Stimulated activated naive CD8-positive, alpha-beta T cell treated with anti-CD3 and anti-CD28 coated beads, Interleukin-15, Interleukin-2, amounts not matched to agents 100 ng/mL and 50 ng/mL, for 24 hours (primary cell): Measurements from ENCODE around the gene CLSTN1.
"Not testable (repeated sequence)": the region's sequence is repeated elsewhere in the genome, so short reads cannot be mapped to it uniquely, and the experiment has no call there.

Source experiments
- H3K27ac Mint-ChIP-seq: one replicate; pipeline ENCODE4 v1.8.0; 2021; ENCODE audit warnings: mild to moderate bottlenecking, mixed read lengths
- H3K27me3 Mint-ChIP-seq: one replicate; pipeline ENCODE4 v1.8.0; 2021; ENCODE audit warnings: mixed read lengths
- H3K36me3 Mint-ChIP-seq: one replicate; pipeline ENCODE4 v1.8.0; 2021; ENCODE audit warnings: low read depth, mixed read lengths
- H3K4me1 Mint-ChIP-seq: one replicate; pipeline ENCODE4 v1.8.0; 2021; ENCODE audit warnings: low read depth, mixed read lengths
- H3K4me3 Mint-ChIP-seq: one replicate; pipeline ENCODE4 v1.8.0; 2021; ENCODE audit warnings: mild to moderate bottlenecking, mixed read lengths
- H3K9me3 Mint-ChIP-seq: one replicate; pipeline ENCODE4 v1.8.0; 2021; ENCODE audit warnings: mixed read lengths

The CLSTN1 gene

GRCh38 chr1:9805006-9805508, 18.7 kb downstream of the CLSTN1 start:
- no peaks in the 10 kb centered on the region for H3K9me3 Mint-ChIP-seq
- H3K27me3 Mint-ChIP-seq: no peaks in the 10 kb centered on the region
- H3K4me3 Mint-ChIP-seq: no peak overlapping the region
- H3K36me3 Mint-ChIP-seq: peaks cover 4% of the 10 kb centered on the region
- H3K4me1 Mint-ChIP-seq: peaks cover 61% of the 10 kb centered on the region
- no peak overlapping the region for H3K27ac Mint-ChIP-seq

GRCh38 chr1:9803003-9803918, 20.5 kb downstream of the CLSTN1 start:
- peaks cover 64% of the 10 kb centered on the region for H3K4me1 Mint-ChIP-seq
- not testable (repeated sequence) for H3K36me3 Mint-ChIP-seq, H3K27me3 Mint-ChIP-seq, H3K9me3 Mint-ChIP-seq, H3K27ac Mint-ChIP-seq, H3K4me3 Mint-ChIP-seq

- Mint-ChIP-seq H3K4me3 (no peak overlapping the region), H3K4me1 (peaks cover 65% of the 10 kb centered on the region), H3K27ac (no peak overlapping the region)
These were observed 21.9 kb downstream of the CLSTN1 start for GRCh38 chr1:9801909-9802308.

DNA sequence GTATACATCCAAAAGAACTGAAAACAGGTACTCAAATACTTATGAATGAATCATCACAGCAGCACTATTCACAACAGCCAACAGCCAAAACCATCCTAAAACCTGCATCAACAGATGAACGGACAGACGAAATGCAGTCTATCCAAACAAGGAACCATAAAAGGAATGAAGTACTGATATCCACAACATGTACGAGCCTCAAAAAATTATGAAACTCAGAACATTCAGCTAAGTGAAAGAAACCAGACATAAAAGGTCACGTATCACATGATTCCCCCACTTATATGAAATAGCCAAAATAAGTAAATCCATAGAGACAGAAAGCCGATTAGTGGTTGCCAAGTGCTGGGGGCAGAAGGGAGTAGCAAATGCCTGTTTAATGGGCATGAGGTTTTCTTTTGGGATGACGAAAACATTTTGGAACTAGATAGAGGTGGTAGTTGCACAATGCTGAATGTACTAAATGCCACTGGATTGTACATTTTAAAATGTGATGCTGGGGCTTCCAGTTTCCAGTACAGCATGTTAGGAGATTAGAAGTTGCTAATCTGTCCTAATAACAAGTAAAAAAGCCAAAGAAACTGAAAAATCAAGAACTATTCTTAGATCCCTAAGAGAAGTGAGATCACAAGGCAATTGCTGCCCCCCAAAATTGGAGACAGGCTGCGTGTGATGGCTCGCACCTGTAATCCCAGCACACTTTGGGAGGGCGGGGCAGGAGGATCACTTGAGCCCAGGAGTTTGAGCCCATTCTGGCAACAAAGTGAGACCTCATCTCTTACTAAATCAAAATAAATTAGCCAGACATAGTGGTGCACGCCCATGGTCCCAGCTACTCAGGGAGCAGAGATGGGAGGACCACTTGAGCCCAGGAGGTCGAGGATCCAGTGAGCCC, 25.3 kb downstream of the CLSTN1 start:
- H3K27me3 Mint-ChIP-seq: no peaks in the 10 kb centered on the region

More at GRCh38 chr1:9801909-9802308, 21.9 kb downstream of the CLSTN1 start:
- H3K27me3 Mint-ChIP-seq: no peaks in the 10 kb centered on the region
- peaks cover 4% of the 10 kb centered on the region for H3K36me3 Mint-ChIP-seq
- no peaks in the 10 kb centered on the region for H3K9me3 Mint-ChIP-seq

GRCh38 chr1:9797049-9797448, 26.7 kb downstream of the CLSTN1 start:
- H3K36me3 Mint-ChIP-seq: peaks cover 4% of the 10 kb centered on the region
- no peaks in the 10 kb centered on the region for H3K9me3 Mint-ChIP-seq
- H3K27ac Mint-ChIP-seq: no peak overlapping the region
- H3K4me1 Mint-ChIP-seq: peaks cover 59% of the 10 kb centered on the region
- no peaks in the 10 kb centered on the region for H3K27me3 Mint-ChIP-seq
- no peak overlapping the region for H3K4me3 Mint-ChIP-seq

More for the DNA sequence above, 25.3 kb downstream of the CLSTN1 start:
- Mint-ChIP-seq H3K9me3 (no peaks in the 10 kb centered on the region), H3K4me3 (no peak overlapping the region), H3K27ac (no peak overlapping the region), H3K36me3 (peaks cover 4% of the 10 kb centered on the region), H3K4me1 (peaks cover 73% of the 10 kb centered on the region)

GRCh38 chr1:9794081-9794480, 29.7 kb downstream of the CLSTN1 start:
- Mint-ChIP-seq H3K4me1 (peaks cover 40% of the 10 kb centered on the region), H3K4me3 (no peak overlapping the region), H3K27me3 (no peaks in the 10 kb centered on the region), H3K36me3 (no peaks in the 10 kb centered on the region), H3K27ac (no peak overlapping the region), H3K9me3 (peaks cover 3% of the 10 kb centered on the region)

DNA sequence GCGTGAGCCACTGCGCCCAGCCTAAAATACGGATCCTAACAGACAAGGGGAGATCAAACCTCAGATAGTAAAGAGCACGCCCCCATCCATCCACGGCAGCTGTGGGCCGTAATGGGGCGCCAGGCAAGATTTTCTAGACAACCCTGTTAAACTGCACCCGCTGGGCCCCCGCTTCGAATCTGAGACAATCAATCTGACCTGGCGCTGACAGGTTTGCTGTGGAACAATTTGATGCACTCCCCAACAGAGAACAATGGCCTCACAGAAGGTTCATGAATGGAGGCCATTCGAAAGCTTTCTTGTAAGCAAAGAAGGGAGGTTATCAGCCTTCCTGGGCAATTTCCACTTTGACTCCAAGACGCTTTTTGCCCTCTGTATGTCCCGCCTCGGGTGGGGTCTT, 30.5 kb downstream of the CLSTN1 start:
- Mint-ChIP-seq H3K4me3 (no peak overlapping the region), H3K4me1 (peaks cover 35% of the 10 kb centered on the region), H3K27me3 (no peaks in the 10 kb centered on the region), H3K27ac (no peak overlapping the region), H3K9me3 (peaks cover 3% of the 10 kb centered on the region), H3K36me3 (no peaks in the 10 kb centered on the region)

DNA sequence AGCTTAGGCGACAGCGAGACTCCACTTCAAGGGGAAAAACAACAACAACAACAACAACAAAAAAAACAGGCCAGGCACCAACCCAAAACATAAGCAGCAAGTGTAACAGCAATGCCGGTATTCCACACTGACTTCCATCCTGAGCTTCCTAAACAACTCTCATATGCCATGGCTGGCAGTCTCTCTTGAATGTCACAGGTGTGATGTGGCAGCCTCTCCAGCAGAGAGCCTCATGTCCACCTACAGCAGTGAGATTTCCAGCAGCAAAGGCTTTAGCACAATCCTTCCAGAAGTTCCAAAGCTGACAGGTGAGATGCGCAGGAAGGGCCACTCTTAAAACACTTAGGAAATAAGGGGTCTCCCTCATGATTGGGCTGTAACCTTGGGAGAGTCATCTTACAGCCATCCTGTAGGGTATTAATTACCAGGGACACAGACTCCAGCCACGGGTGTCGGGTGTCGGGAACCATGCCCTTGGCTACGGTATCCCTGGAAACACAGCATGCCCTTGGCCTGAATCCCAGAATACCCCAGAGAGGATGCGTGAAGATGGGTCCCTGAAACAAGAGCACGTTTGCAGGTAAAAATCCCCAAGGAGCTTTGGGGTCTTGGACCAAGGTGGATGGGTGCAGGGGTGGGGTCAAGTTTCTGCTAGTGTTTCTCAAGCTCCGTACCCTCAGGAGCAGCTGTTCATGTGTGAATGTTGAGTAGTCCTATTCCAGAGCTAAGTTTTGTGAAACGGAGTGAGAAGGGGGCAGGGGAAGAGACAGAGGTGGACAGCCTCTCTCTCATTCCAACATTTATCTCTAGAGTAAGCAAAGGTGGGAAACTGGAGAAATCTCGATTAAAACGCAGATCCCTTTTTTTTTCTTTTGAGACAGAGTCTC, 31.4 kb downstream of the CLSTN1 start:
- H3K4me3 Mint-ChIP-seq: no peak overlapping the region
- H3K9me3 Mint-ChIP-seq: peaks cover 3% of the 10 kb centered on the region
- H3K27ac Mint-ChIP-seq: no peak overlapping the region
- H3K4me1 Mint-ChIP-seq: peaks cover 34% of the 10 kb centered on the region
- H3K36me3 Mint-ChIP-seq: no peaks in the 10 kb centered on the region
- no peaks in the 10 kb centered on the region for H3K27me3 Mint-ChIP-seq

GRCh38 chr1:9789700-9790099, 34.1 kb downstream of the CLSTN1 start:
- H3K9me3 Mint-ChIP-seq, H3K27me3 Mint-ChIP-seq, H3K27ac Mint-ChIP-seq, H3K4me3 Mint-ChIP-seq, H3K36me3 Mint-ChIP-seq: not testable (repeated sequence)
- peaks cover 34% of the 10 kb centered on the region for H3K4me1 Mint-ChIP-seq

GRCh38 chr1:9787702-9788101, 36.1 kb downstream of the CLSTN1 start:
- Mint-ChIP-seq H3K27ac (peak overlapping the region; percentile 79), H3K4me3 (peak overlapping the region; percentile 72), H3K9me3 (peaks cover 3% of the 10 kb centered on the region), H3K36me3 (no peaks in the 10 kb centered on the region), H3K4me1 (peaks cover 29% of the 10 kb centered on the region), H3K27me3 (no peaks in the 10 kb centered on the region)

DNA sequence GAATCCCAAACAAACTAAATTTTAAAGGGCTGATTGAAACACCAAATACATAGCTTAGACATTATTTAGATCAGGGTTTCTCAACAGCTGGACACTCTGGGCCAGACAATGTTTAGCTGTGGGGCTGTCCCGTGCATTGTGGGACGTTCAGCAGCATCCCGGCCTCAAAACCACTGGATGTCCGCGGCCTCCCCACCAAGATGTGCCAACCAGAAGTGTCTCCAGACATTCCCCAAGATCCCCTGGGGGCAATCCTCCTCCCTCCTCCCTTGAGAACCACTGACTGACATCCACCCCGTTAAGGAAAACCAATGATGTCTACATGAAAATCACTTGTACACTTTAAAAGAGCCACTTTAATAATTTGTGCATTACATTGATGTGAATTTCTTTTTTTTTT, 38.4 kb downstream of the CLSTN1 start:
- Mint-ChIP-seq H3K9me3 (peaks cover 3% of the 10 kb centered on the region), H3K4me3 (no peak overlapping the region), H3K27me3 (no peaks in the 10 kb centered on the region)

GRCh38 chr1:9784508-9785133, 39.1 kb downstream of the CLSTN1 start:
- H3K36me3 Mint-ChIP-seq: no peaks in the 10 kb centered on the region
- H3K27me3 Mint-ChIP-seq: no peaks in the 10 kb centered on the region
- peaks cover 29% of the 10 kb centered on the region for H3K4me1 Mint-ChIP-seq
- H3K4me3 Mint-ChIP-seq: no peak overlapping the region
- no peaks in the 10 kb centered on the region for H3K9me3 Mint-ChIP-seq
- no peak overlapping the region for H3K27ac Mint-ChIP-seq

More for the DNA sequence above, 38.4 kb downstream of the CLSTN1 start:
- Mint-ChIP-seq H3K36me3 (no peaks in the 10 kb centered on the region), H3K27ac (no peak overlapping the region), H3K4me1 (peaks cover 29% of the 10 kb centered on the region)

DNA sequence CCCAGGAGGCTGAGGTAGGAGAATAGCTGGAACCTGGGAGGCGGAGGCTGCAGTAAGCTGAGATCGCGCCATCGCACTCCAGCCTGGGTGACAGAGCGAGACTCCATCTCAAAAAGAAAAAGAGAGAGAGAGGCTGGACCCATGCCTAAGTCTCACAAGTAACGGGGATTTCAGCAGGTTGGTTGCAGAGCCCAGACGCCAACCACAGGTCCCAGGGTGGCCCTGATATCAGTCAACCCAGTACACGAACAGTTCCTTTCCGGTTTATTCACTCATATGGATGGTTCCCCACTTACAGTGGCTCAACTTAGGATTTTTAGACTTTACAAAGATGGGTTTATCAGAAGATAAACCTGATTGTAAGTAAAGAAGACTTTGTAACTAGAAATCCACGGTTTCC, 40.9 kb downstream of the CLSTN1 start:
- H3K4me3 Mint-ChIP-seq: no peak overlapping the region
- no peak overlapping the region for H3K27ac Mint-ChIP-seq
- H3K9me3 Mint-ChIP-seq: no peaks in the 10 kb centered on the region
- no peaks in the 10 kb centered on the region for H3K27me3 Mint-ChIP-seq
- peaks cover 19% of the 10 kb centered on the region for H3K4me1 Mint-ChIP-seq
- H3K36me3 Mint-ChIP-seq: no peaks in the 10 kb centered on the region
